Measurements from ENCODE around the gene SH3BGRL3. TPM values are rescaled to one million over a fixed set of nuclear protein-coding genes. Genes with fewer than 3 reads are reported as not detected.

The SH3BGRL3 gene
- total RNA-seq, 3 donors from 2014 or later: 156 to 422 (median 385) TPM

DNA sequence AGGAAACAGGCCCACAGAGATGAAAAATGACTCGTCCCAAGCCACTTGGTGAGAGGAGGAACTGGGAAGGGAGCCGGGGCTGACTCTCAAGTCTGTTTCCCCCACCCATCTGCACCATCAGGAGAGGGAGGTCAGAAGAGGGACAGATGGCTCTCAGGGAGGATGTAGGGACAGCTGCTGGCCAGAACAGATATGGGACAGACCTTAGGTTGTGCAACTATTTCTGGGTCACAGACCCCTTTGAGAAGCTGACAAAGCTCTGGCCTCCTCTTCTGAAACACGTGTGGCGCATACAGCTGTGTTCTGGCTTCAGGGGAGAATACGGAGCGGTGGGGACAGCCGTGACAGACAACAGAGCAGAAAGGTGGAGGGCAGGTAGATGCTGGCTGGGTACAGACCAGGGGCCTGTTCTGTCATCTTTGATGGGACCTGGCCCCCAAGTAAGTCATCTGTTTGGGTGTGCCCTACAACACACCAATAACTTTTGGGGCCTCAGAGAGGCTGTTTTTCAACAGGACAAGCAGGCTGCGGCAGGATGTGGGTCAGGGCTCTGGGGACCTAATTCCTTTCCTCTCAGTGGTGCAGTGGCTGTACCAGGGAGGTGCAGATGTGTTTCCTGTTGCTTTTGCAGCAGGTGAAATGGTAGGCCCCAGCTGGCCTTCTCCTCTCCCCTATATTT, 7.3 kb downstream of the SH3BGRL3 start:
- DNase-seq: peak; percentile 56 to 84 (median 62)
- Histone ChIP-seq H3K4me3 (no peak overlapping the region), H3K9me3 (no peaks in the 10 kb centered on the region), H3K4me1 (ENCODE audit: low read depth) (peaks cover 40% of the 10 kb centered on the region), H3K36me3 (ENCODE audit: low read depth) (no peaks in the 10 kb centered on the region)
- TF ChIP-seq, protein P1, sequence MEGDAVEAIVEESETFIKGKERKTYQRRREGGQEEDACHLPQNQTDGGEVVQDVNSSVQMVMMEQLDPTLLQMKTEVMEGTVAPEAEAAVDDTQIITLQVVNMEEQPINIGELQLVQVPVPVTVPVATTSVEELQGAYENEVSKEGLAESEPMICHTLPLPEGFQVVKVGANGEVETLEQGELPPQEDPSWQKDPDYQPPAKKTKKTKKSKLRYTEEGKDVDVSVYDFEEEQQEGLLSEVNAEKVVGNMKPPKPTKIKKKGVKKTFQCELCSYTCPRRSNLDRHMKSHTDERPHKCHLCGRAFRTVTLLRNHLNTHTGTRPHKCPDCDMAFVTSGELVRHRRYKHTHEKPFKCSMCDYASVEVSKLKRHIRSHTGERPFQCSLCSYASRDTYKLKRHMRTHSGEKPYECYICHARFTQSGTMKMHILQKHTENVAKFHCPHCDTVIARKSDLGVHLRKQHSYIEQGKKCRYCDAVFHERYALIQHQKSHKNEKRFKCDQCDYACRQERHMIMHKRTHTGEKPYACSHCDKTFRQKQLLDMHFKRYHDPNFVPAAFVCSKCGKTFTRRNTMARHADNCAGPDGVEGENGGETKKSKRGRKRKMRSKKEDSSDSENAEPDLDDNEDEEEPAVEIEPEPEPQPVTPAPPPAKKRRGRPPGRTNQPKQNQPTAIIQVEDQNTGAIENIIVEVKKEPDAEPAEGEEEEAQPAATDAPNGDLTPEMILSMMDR (IDR thresholded peaks at IDR 0.05): no peak
- ATAC-seq: peak; percentile 25
- intact Hi-C loops (cut with DNase I, micrococcal nuclease): no loop called here

DNA sequence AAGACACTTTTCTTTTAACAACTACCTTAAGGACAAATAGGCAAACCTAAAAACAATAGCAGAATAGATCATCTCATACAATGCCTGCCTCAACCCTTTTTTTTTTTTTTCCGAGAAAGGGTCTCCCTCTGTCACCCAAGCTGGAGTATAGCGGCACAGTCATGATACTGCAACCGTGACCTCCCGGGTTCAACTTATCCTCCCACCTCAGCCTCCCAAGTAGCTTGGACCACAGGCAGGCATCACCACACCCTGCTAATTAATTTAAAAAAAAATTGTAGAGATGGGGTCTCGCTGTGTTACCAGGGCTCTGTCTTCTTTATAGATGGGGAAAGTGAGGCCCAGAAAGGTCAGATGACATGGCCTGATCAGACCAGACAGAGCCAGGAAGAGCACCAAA, 7.9 kb downstream of the SH3BGRL3 start:
- no peak for DNase-seq
- intact Hi-C loops (cut with DNase I, micrococcal nuclease): no loop called here
- no peak for ATAC-seq
- Histone ChIP-seq H3K9me3 (no peaks in the 10 kb centered on the region), H3K36me3 (ENCODE audit: low read depth) (no peaks in the 10 kb centered on the region), H3K4me1 (ENCODE audit: low read depth) (peaks cover 40% of the 10 kb centered on the region), H3K4me3 (no peak overlapping the region)
- TF ChIP-seq, protein P1 (IDR thresholded peaks at IDR 0.05): no peak

DNA sequence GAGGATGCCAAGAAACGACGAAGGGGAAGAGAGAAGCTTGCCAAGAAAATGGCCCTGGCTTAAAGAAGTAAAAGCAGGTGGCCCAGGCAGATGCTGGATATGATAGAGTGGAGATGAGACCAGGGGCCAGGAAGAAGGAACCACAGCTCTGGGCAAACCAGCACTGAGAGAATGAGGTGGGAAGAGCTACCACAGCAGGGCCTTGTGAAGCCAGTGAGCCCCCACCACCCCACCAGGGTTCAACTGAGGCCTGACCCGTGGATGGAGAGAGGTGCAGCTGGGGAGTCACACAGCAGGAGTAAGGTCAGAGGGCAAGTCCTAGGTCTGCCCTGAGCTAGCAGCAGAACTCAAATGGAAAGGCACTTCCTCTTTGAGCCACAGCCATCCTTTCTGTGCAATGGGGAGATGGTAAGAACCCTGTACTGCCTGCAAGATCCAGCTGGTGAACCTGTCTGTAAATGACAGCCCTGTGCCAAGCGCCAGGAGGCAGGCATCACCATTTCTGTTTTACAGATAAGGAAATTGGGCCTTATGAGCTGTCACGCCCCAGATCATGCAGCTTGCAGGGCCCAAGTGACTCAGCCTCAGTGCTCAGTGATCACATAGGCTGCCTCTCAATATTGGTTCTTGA, 8.5 kb downstream of the SH3BGRL3 start:
- peak in 2 of 3 donors; percentile 26 to 71 for DNase-seq
- ATAC-seq: peak; percentile 52
- intact Hi-C loops (cut with DNase I, micrococcal nuclease): no loop called here
- H3K36me3 ChIP-seq (ENCODE audit: low read depth): no peaks in the 10 kb centered on the region
- no peak overlapping the region for H3K4me3 ChIP-seq
- H3K4me1 ChIP-seq (ENCODE audit: low read depth): peaks cover 40% of the 10 kb centered on the region
- no peaks in the 10 kb centered on the region for H3K9me3 ChIP-seq
- TF ChIP-seq, protein P1 (IDR thresholded peaks at IDR 0.05): no peak

DNA sequence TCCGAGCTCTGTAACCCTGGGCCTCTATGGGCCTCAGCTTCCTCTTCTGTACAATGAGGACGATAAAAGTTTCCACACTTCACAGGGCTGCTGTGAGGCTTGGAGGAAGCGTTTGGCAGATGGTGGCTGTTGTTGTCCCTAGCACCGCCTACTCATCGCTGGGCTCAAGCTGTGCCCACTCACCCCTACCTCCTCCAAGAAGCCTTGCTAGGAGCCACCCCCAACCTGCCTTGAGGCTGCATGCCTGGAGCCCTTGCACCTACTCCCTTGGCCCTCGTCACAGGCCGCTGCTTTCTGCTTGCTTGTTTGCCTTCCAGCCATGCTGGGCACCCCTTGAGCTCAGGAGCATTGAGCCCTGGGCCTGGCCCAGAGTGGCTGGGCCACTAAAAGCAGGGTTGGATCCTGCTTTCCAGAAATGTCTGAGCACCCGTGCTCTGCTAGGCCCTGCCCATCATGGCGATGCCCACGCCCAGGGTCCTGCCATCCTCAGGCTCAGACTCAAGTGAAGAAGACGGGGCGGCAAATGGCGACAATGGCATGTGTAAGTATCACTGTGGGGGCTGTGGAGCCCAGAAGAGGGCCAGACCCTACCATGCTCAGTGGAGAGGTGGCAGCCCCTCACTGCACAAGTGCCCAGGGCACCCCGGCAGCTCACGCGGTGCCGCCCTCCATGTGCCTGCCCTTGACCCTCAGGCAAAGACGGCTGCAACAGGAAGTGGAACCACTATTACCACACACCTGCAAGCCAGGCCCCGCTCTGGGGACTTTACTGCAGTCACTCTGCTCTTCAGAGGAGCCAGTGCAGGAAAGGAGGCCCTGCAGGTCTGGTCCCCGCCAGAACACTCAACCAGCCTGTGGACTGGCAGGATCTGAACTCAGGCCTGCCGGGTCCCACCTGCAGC, 9.5 kb downstream of the SH3BGRL3 start:
- H3K36me3 ChIP-seq (ENCODE audit: low read depth): no peaks in the 10 kb centered on the region
- DNase-seq: peak in 2 of 3 donors; percentile 24 to 85

More for the DNA sequence above, 9.5 kb downstream of the SH3BGRL3 start:
- Histone ChIP-seq H3K4me3 (no peak overlapping the region), H3K9me3 (no peaks in the 10 kb centered on the region), H3K4me1 (ENCODE audit: low read depth) (peaks cover 36% of the 10 kb centered on the region)
- ATAC-seq: peak; percentile 37
- intact Hi-C loops (cut with DNase I, micrococcal nuclease): no loop called here
- TF ChIP-seq, protein P1 (IDR thresholded peaks at IDR 0.05): no peak

Data from mucosa of descending colon (tissue), 3 donors.